HL-60/S4 treated with phorbol 12-myristate 13-acetate at 8.2 ng/mL for 4 days and 3 days (cell line): ENCODE results near the gene TC2N.
"Not testable (repeated sequence)": the region's sequence is repeated elsewhere in the genome, so short reads cannot be mapped to it uniquely, and the experiment has no call there.

ENCODE experiments used
- in situ Hi-C: fragments of 300-500 bp; cut with MboI; formaldehyde crosslinking; loops from 2 replicates; pipeline ENCODE4 v1.15.0; 2022; ENCODE audit warnings: low sequenced_read_pairs

Gene TC2N

GRCh38 chr14:91835197-91835919 lies 32.0 kb downstream of the TC2N start:
- in situ Hi-C loops, result no loop called here

- in situ Hi-C loops, result no loop called here
Measured at GRCh38 chr14:91834571-91834970, 32.8 kb downstream of the TC2N start.

- in situ Hi-C loops, result no loop called here
Measured at GRCh38 chr14:91831337-91831736, 36.0 kb downstream of the TC2N start.

- in situ Hi-C loops, result no loop called here
Measured at GRCh38 chr14:91830777-91831176, 36.6 kb downstream of the TC2N start.

GRCh38 chr14:91829511-91829910 lies 37.8 kb downstream of the TC2N start:
- in situ Hi-C loops, result no loop called here

- in situ Hi-C loops, result no loop called here
Measured at GRCh38 chr14:91827746-91828145, 39.6 kb downstream of the TC2N start.

- in situ Hi-C loops, result no loop called here
Measured at GRCh38 chr14:91817566-91818325, 49.6 kb downstream of the TC2N start.

GRCh38 chr14:91814317-91814716 lies 53.0 kb downstream of the TC2N start:
- in situ Hi-C loops, result no loop called here

GRCh38 chr14:91810699-91811098 lies 56.6 kb downstream of the TC2N start:
- in situ Hi-C loops, result no loop called here

GRCh38 chr14:91806716-91807115 lies 60.6 kb downstream of the TC2N start:
- in situ Hi-C loops, result no loop called here

- in situ Hi-C loops, result not testable (repeated sequence)
Measured at GRCh38 chr14:91806094-91806493, 61.2 kb downstream of the TC2N start.

GRCh38 chr14:91805659-91806058 lies 61.7 kb downstream of the TC2N start:
- in situ Hi-C loops, result no loop called here

- in situ Hi-C loops, result no loop called here
Measured at GRCh38 chr14:91801358-91801757, 66.0 kb downstream of the TC2N start.

- in situ Hi-C loops, result no loop called here
Measured at GRCh38 chr14:91796617-91797347, 70.6 kb downstream of the TC2N start.

- in situ Hi-C loops, result no loop called here
Measured at GRCh38 chr14:91793704-91794103, 73.6 kb downstream of the TC2N start.

- in situ Hi-C loops, result no loop called here
Measured at GRCh38 chr14:91786188-91786587, 81.1 kb downstream of the TC2N start.

GRCh38 chr14:91780452-91780851 lies 86.9 kb downstream of the TC2N start:
- in situ Hi-C loops, result no loop called here

- in situ Hi-C loops, result no loop called here
Measured at GRCh38 chr14:91778217-91778616, 89.1 kb downstream of the TC2N start.

GRCh38 chr14:91774140-91775096 lies 92.9 kb downstream of the TC2N start:
- in situ Hi-C loops, result no loop called here

GRCh38 chr14:91770185-91770584 lies 97.2 kb downstream of the TC2N start:
- in situ Hi-C loops, result no loop called here
